Progenitor cell of endocrine pancreas (in vitro differentiated cells): Measurements from ENCODE around the gene TMC2. TPM values are rescaled to one million over a fixed set of nuclear protein-coding genes. Genes with fewer than 3 reads are reported as not detected.

Experiments
- DNase-seq: peaks from one replicate; pipeline ENCODE4 v3.0.0; 2021; ENCODE audit warnings: low spot score; ENCODE audit not compliant: unreplicated experiment
- H3K27ac Mint-ChIP-seq: 2 replicates; pipeline ENCODE4 v1.8.0; 2021; ENCODE audit warnings: mild to moderate bottlenecking, moderate library complexity, mixed read lengths
- H3K27me3 Mint-ChIP-seq: 2 replicates; pipeline ENCODE4 v1.8.0; 2021; ENCODE audit warnings: mixed read lengths
- H3K36me3 Mint-ChIP-seq: 2 replicates; pipeline ENCODE4 v1.8.0; 2022; ENCODE audit warnings: mixed read lengths; ENCODE audit not compliant: insufficient read depth
- H3K4me1 Mint-ChIP-seq: 2 replicates; pipeline ENCODE4 v1.8.0; 2021; ENCODE audit warnings: low read depth, mixed read lengths
- H3K4me3 Mint-ChIP-seq: 2 replicates; pipeline ENCODE4 v1.8.0; 2021; ENCODE audit warnings: low read depth, mild to moderate bottlenecking, moderate library complexity, mixed read lengths
- H3K9me3 Mint-ChIP-seq: 2 replicates; pipeline ENCODE4 v1.8.0; 2021; ENCODE audit warnings: low read depth, mixed read lengths
- total RNA-seq: library from RNA; stranded (reverse); gene quantifications from 2 replicates; pipeline ENCODE4 v1.2.1, GENCODE V29; 2021
- TF ChIP-seq, protein P1 (sequence below): fragments of 200-600 bp; sonication (generic); IDR thresholded peaks from one replicate; pipeline ENCODE4 v1.5.0; 2021; ENCODE audit warnings: antibody characterized with exemption, mild to moderate bottlenecking; ENCODE audit not compliant: unreplicated experiment

TMC2 gene
- total RNA-seq, 1 donor from 2014 or later: not detected

DNA sequence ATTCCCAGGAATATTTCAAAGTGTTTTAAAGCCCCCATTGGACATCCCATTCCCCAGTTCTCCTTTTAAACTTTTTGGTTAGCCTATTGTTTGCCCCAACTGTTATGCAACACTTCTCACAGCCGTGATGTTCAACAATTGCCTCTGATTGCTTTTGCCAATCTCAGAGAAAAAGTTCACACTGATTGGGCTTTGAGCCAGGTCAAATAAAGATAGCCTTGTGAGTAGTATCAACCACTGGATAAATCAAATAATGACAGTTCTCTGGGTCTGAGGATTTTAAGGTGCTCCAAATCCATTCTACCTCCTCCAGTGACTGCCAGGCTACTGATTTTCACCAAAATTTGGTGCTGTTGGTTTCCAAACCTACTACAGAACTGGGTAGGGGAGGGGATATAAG, 97.0 kb downstream of the TMC2 start:
- peaks cover 37% of the 10 kb centered on the region for H3K27me3 Mint-ChIP-seq
- TF ChIP-seq, protein P1, sequence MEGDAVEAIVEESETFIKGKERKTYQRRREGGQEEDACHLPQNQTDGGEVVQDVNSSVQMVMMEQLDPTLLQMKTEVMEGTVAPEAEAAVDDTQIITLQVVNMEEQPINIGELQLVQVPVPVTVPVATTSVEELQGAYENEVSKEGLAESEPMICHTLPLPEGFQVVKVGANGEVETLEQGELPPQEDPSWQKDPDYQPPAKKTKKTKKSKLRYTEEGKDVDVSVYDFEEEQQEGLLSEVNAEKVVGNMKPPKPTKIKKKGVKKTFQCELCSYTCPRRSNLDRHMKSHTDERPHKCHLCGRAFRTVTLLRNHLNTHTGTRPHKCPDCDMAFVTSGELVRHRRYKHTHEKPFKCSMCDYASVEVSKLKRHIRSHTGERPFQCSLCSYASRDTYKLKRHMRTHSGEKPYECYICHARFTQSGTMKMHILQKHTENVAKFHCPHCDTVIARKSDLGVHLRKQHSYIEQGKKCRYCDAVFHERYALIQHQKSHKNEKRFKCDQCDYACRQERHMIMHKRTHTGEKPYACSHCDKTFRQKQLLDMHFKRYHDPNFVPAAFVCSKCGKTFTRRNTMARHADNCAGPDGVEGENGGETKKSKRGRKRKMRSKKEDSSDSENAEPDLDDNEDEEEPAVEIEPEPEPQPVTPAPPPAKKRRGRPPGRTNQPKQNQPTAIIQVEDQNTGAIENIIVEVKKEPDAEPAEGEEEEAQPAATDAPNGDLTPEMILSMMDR: no peak

DNA sequence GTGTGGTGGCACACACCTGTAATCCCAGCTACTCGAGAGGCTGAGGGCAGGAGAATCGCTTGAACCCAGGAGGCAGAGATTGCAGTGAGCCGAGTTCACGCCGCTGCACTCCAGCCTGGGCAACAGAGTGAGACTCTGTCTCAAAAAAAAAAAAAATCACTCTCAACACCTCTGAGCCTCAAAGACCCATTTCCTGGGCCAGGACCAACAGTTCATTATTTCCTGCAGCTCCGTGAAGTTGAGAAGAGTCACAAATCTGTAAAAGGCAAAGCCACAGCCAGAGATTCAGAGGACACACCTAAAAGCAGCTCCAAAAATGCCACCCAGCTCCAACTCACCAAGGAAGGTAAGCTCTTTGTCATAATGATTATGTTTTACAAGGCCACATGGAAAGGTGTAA, 100.9 kb downstream of the TMC2 start:
- no peak for DNase-seq
- H3K36me3 Mint-ChIP-seq: no peaks in the 10 kb centered on the region
- H3K4me3 Mint-ChIP-seq: no peak overlapping the region
- no peak overlapping the region for H3K27ac Mint-ChIP-seq
- H3K27me3 Mint-ChIP-seq: peaks cover 31% of the 10 kb centered on the region
- TF ChIP-seq, protein P1: no peak
- no peaks in the 10 kb centered on the region for H3K9me3 Mint-ChIP-seq
- H3K4me1 Mint-ChIP-seq: no peaks in the 10 kb centered on the region

More for the DNA sequence above, 97.0 kb downstream of the TMC2 start:
- Mint-ChIP-seq H3K9me3 (no peaks in the 10 kb centered on the region), H3K36me3 (no peaks in the 10 kb centered on the region), H3K27ac (no peak overlapping the region), H3K4me1 (no peaks in the 10 kb centered on the region), H3K4me3 (no peak overlapping the region)
- DNase-seq: no peak

DNA sequence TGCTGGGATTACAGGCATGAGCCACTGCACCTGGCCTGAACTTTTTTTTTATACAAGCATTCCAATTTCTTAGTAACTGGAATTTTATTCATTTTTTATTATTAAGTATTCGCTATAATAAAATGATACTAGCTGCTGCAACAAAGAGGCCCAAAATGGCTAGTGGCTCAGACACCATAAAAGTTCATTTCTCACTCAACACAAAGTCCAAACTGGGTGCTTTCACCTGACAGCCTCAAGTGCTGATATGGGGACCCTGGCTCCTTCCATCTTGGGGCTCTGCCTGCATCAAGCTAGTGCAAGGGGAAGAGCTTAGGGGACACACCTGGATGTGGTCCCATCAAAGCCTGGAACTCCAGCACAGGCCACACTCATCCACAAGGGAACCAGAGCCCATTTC, 103.9 kb downstream of the TMC2 start:
- Mint-ChIP-seq H3K36me3 (no peaks in the 10 kb centered on the region), H3K27ac (no peak overlapping the region), H3K9me3 (no peaks in the 10 kb centered on the region), H3K27me3 (peaks cover 17% of the 10 kb centered on the region), H3K4me1 (no peaks in the 10 kb centered on the region), H3K4me3 (no peak overlapping the region)
- no peak for DNase-seq
- TF ChIP-seq, protein P1: no peak

DNA sequence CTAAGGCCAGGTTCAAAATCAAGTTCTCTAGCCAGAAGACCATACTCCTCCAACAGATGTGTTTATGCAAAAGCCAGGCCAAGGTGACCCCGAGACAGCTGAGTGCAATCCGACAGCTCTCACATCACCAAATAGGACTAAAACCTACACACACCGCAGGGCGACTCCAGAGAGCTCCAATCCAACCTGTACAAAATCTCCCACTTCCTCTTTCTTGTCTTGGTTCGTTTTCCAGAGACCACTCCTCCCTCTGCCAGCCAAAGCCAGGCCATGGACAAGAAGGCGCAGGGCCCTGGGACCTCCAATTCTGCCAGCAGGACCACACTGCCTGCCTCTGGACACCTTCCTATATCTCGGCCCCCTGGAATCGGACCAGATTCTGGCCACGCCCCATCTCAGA, 104.5 kb downstream of the TMC2 start:
- no peaks in the 10 kb centered on the region for H3K4me1 Mint-ChIP-seq
- H3K4me3 Mint-ChIP-seq: no peak overlapping the region
- H3K27me3 Mint-ChIP-seq: peaks cover 13% of the 10 kb centered on the region
- no peak overlapping the region for H3K27ac Mint-ChIP-seq
- TF ChIP-seq, protein P1: no peak
- DNase-seq: no peak
- no peaks in the 10 kb centered on the region for H3K9me3 Mint-ChIP-seq
- no peaks in the 10 kb centered on the region for H3K36me3 Mint-ChIP-seq

DNA sequence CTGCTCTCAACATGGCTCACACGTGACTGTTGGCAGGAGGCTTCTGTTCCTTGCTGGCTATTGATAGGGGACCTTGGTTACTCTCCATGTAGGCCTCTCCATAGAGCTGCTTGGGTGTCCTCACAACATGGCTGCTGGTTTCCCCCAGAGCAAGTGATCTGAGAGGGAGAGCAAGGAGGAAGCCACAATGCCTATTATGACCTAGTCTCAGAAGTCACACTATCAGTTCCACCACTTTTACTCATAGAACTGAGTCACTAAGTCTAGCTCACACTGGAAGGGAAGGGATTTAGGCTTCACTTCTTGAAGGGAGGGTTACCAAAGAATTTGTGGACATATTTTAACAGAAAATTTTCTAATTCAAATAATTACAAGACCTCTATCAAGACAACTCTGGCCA, 107.3 kb downstream of the TMC2 start:
- Mint-ChIP-seq H3K4me1 (no peaks in the 10 kb centered on the region), H3K36me3 (no peaks in the 10 kb centered on the region), H3K27me3 (peaks cover 6% of the 10 kb centered on the region), H3K9me3 (no peaks in the 10 kb centered on the region), H3K27ac (no peak overlapping the region), H3K4me3 (no peak overlapping the region)
- no peak for DNase-seq
- TF ChIP-seq, protein P1: no peak
